Activated T-cell treated with anti-CD3 and anti-CD28 coated beads, Interleukin-2, amount 50 U/mL, for 24 hours (primary cell): ENCODE results near the gene ESAM.

ENCODE experiments used
- DNase-seq: peaks from one replicate; pipeline ENCODE4 v3.0.0-alpha.2; 2020
- H3K27ac Mint-ChIP-seq: 2 replicates; pipeline ENCODE4 v1.8.0; 2020; ENCODE audit warnings: mild to moderate bottlenecking, mixed read lengths
- H3K27me3 Mint-ChIP-seq: 2 replicates; pipeline ENCODE4 v1.8.0; 2020; ENCODE audit warnings: mixed read lengths
- H3K36me3 Mint-ChIP-seq: 2 replicates; pipeline ENCODE4 v1.8.0; 2020; ENCODE audit warnings: low read depth, mixed read lengths
- H3K4me1 Mint-ChIP-seq: 2 replicates; pipeline ENCODE4 v1.8.0; 2020; ENCODE audit warnings: low read depth, mixed read lengths
- H3K4me3 Mint-ChIP-seq: 2 replicates; pipeline ENCODE4 v1.8.0; 2020; ENCODE audit warnings: mild to moderate bottlenecking, moderate library complexity, mixed read lengths
- H3K9me3 Mint-ChIP-seq: 2 replicates; pipeline ENCODE4 v1.8.0; 2020; ENCODE audit warnings: mixed read lengths

Gene ESAM

DNA sequence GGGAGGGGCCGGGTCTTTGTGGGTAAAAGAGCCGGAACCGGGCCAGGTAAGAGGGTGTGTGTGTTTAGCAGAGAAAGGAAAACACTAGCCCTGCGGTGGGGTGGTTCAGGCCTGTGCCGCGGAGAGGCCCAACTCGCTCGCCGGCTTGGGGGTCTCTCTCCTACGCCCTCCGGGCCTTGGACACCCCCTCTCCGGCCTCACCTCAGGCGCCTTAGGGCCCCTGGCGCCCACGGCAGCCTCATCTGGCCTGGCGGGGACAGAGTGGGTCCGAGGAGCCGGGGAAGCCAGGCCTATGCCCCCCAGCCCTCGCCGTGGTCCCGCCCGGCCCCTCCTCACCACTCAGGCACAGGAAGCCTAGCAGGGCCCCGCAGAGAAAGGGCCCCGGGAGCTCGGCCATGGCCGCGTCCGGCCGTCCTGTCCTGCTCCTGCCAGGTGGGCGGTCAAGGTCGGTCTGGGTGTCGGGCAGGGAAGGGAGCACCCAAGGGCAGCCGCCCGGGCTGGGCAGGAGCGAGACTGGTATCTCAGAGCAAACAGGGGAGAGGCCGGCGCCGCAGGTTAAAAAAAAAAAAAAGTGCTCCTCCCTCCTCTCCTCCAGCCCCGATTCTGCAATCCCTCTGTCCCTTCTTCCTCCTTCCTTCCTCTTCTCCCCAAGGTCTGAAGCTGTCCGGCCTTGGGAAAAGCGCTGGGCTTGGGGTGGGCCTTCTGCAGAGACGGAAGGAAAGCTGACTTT lies 10.2 kb downstream of the ESAM start, which contains the start of gene VSIG2:
TSS of gene VSIG2 (minus strand) at position 515 of the 730 bp plus-strand sequence. CDS start at position 397, 118 bp downstream.
- no peaks in the 10 kb centered on the region for H3K36me3 Mint-ChIP-seq
- peaks cover 15% of the 10 kb centered on the region for H3K27me3 Mint-ChIP-seq
- H3K9me3 Mint-ChIP-seq, result no peaks in the 10 kb centered on the region
- no peak within 1 kb of the TSS for H3K27ac Mint-ChIP-seq
- no peak within 1 kb of the TSS for H3K4me3 Mint-ChIP-seq
- DNase-seq, result no peak
- peaks cover 3% of the 10 kb centered on the region for H3K4me1 Mint-ChIP-seq

GRCh38 chr11:124751391-124751740 lies 10.7 kb downstream of the ESAM start:
- Mint-ChIP-seq H3K27me3 (peaks cover 9% of the 10 kb centered on the region), H3K4me3 (no peak overlapping the region), H3K4me1 (peaks cover 7% of the 10 kb centered on the region), H3K9me3 (no peaks in the 10 kb centered on the region), H3K36me3 (peaks cover 4% of the 10 kb centered on the region), H3K27ac (no peak overlapping the region)
- no peak for DNase-seq

GRCh38 chr11:124749912-124750311 lies 12.2 kb downstream of the ESAM start:
- Mint-ChIP-seq H3K4me1 (peaks cover 12% of the 10 kb centered on the region), H3K27me3 (peaks cover 3% of the 10 kb centered on the region), H3K9me3 (no peaks in the 10 kb centered on the region), H3K4me3 (no peak overlapping the region), H3K36me3 (peaks cover 4% of the 10 kb centered on the region), H3K27ac (no peak overlapping the region)
- no peak for DNase-seq

DNA sequence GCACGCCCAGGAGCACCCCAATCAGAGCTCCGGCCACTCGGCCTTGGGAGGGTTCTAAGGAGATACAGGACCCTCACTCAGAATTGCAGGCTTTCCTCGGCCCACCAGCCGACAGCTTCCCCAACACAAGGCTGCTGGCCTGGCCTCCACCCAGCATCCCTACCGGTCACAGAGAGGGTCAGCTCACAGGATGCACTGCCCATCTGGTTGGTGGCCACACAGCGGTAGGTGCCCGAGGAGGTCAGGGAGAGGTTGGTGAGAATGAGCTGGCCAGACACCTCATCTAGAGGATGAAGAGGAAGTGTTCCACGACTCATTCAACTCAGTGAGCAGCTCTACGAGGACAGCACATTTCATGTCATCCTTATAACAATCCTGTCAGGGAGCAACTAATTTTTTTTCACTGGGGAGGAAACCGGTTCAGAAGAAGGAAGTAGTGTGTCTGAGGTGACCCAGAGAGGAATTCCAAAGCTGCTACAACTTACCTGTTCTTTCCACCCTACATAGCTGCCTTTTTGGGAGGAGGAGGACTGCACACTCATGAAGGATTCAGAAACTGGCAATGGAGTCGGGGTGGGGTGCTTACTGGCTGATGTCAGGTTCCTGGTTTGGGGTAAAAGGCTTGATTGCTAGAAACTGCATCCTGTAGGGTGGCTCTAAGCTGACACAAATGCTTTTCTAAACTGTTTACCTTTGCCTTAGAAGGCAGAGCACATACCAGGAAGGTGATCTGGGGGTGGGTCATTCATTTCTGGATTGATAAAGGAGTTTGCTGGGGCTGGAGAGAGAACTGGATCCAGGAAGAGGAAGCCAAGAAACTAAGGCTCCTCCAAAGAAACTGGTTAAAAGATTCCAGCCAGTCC lies 13.4 kb downstream of the ESAM start:
- H3K4me3 Mint-ChIP-seq, result no peak overlapping the region
- H3K27me3 Mint-ChIP-seq, result peaks cover 3% of the 10 kb centered on the region
- peaks cover 4% of the 10 kb centered on the region for H3K36me3 Mint-ChIP-seq
- H3K4me1 Mint-ChIP-seq, result peaks cover 12% of the 10 kb centered on the region
- DNase-seq, result no peak
- H3K27ac Mint-ChIP-seq, result no peak overlapping the region
- no peaks in the 10 kb centered on the region for H3K9me3 Mint-ChIP-seq

DNA sequence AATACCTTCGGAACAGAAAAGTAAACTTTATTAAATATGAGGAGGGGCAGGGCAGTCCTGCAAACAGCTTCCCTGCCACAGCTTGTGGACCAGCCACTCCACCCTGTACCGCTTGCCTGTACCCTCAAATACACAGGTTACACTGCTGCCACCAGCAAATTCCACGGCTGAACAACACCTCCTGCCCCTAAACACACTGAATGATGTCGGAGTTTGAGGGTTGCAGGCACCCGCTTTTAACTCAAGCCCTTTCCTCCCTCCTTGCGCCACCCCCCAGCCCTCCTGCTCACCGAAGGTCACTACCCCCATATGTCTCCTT lies 14.0 kb downstream of the ESAM start:
- no peak overlapping the region for H3K4me3 Mint-ChIP-seq
- H3K27ac Mint-ChIP-seq, result no peak overlapping the region
- no peak for DNase-seq
- peaks cover 3% of the 10 kb centered on the region for H3K27me3 Mint-ChIP-seq
- H3K36me3 Mint-ChIP-seq, result peaks cover 4% of the 10 kb centered on the region
- H3K9me3 Mint-ChIP-seq, result no peaks in the 10 kb centered on the region
- peaks cover 12% of the 10 kb centered on the region for H3K4me1 Mint-ChIP-seq

GRCh38 chr11:124747406-124748099 lies 14.5 kb downstream of the ESAM start:
- Mint-ChIP-seq H3K9me3 (no peaks in the 10 kb centered on the region), H3K36me3 (peaks cover 4% of the 10 kb centered on the region), H3K27me3 (peaks cover 3% of the 10 kb centered on the region), H3K27ac (no peak overlapping the region), H3K4me1 (peaks cover 12% of the 10 kb centered on the region), H3K4me3 (peak overlapping the region; percentile 86)
- DNase-seq, result no peak

GRCh38 chr11:124746621-124747243 lies 15.4 kb downstream of the ESAM start:
- H3K27ac Mint-ChIP-seq, result peak overlapping the region; percentile 85
- H3K36me3 Mint-ChIP-seq, result peaks cover 4% of the 10 kb centered on the region
- H3K27me3 Mint-ChIP-seq, result peaks cover 5% of the 10 kb centered on the region
- H3K4me1 Mint-ChIP-seq, result peaks cover 12% of the 10 kb centered on the region
- peak overlapping the region; percentile 86 for H3K4me3 Mint-ChIP-seq
- peak; percentile 86 for DNase-seq
- no peaks in the 10 kb centered on the region for H3K9me3 Mint-ChIP-seq

GRCh38 chr11:124745835-124746620 lies 16.1 kb downstream of the ESAM start:
- Mint-ChIP-seq H3K27ac (peak overlapping the region; percentile 85), H3K9me3 (no peaks in the 10 kb centered on the region), H3K4me1 (peaks cover 13% of the 10 kb centered on the region), H3K27me3 (peaks cover 10% of the 10 kb centered on the region), H3K36me3 (peaks cover 4% of the 10 kb centered on the region), H3K4me3 (peak overlapping the region; percentile 86)
- peak; percentile 62 for DNase-seq

GRCh38 chr11:124745270-124745834 lies 16.7 kb downstream of the ESAM start:
- Mint-ChIP-seq H3K36me3 (peaks cover 4% of the 10 kb centered on the region), H3K4me1 (peaks cover 19% of the 10 kb centered on the region), H3K27me3 (peaks cover 16% of the 10 kb centered on the region), H3K4me3 (peak overlapping the region; percentile 86), H3K27ac (no peak overlapping the region), H3K9me3 (no peaks in the 10 kb centered on the region)
- DNase-seq, result no peak

DNA sequence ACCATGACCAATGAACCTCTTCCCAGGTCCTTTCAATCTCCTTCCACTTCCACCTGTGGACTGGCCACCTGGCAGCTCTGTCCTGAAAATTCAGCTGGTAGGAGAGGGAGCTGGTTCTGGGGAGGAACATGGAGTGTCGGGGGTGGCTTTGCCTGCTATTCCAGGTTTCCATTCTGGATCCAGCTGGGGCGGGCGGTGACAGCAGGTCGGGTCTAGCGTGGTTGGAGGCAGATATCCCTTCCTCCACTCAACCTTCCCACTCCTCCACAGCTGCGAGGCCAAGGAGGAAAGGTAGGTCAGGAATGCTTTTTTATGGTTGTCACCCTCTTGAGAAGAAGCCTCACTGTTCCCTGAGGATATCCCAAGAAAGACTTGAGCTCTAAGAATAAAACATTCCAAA lies 19.0 kb downstream of the ESAM start:
- no peak for DNase-seq
- H3K36me3 Mint-ChIP-seq, result peaks cover 4% of the 10 kb centered on the region
- peaks cover 23% of the 10 kb centered on the region for H3K4me1 Mint-ChIP-seq
- H3K27me3 Mint-ChIP-seq, result peaks cover 31% of the 10 kb centered on the region
- H3K9me3 Mint-ChIP-seq, result no peaks in the 10 kb centered on the region
- H3K4me3 Mint-ChIP-seq, result no peak overlapping the region
- H3K27ac Mint-ChIP-seq, result no peak overlapping the region

DNA sequence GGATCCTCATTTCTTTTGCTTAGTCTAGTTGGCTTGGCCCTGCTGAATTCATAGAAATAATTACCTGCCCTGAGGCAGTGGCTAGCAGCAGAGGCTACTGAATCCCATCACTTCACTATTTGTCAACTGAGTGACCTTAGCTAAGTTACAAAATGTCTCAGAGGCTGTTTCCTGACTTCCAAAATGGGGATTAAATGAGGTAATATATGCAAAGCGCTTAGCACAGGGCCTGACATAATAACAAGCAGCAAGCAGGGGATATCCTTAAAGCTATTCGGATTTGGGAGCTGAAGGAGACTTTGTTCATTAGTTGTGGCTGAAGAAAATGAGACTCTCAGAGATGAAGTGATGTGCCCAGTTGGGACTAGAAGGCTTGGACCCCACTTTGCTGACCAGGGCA lies 19.5 kb downstream of the ESAM start:
- Mint-ChIP-seq H3K27ac (no peak overlapping the region), H3K4me1 (peaks cover 23% of the 10 kb centered on the region), H3K9me3 (no peaks in the 10 kb centered on the region), H3K4me3 (no peak overlapping the region), H3K36me3 (peaks cover 4% of the 10 kb centered on the region), H3K27me3 (peaks cover 32% of the 10 kb centered on the region)
- DNase-seq, result no peak

- H3K9me3 Mint-ChIP-seq, result no peaks in the 10 kb centered on the region
Observed at GRCh38 chr11:124740277-124740882, 21.7 kb downstream of the ESAM start.

More at GRCh38 chr11:124740277-124740882, 21.7 kb downstream of the ESAM start:
- no peaks in the 10 kb centered on the region for H3K36me3 Mint-ChIP-seq
- peaks cover 16% of the 10 kb centered on the region for H3K4me1 Mint-ChIP-seq
- DNase-seq, result peak; percentile 69
- peak overlapping the region; percentile 30 for H3K27ac Mint-ChIP-seq
- H3K27me3 Mint-ChIP-seq, result peaks cover 33% of the 10 kb centered on the region
- peak overlapping the region; percentile 79 for H3K4me3 Mint-ChIP-seq
